Femur (tissue), 1 donor: ENCODE results near the gene TPO.
"Not testable (repeated sequence)": the region's sequence is repeated elsewhere in the genome, so short reads cannot be mapped to it uniquely, and the experiment has no call there.

Experiments used
- DNase-seq: peaks from one replicate; pipeline ENCODE4 v3.0.0-alpha.2; 2017

The TPO gene

DNA sequence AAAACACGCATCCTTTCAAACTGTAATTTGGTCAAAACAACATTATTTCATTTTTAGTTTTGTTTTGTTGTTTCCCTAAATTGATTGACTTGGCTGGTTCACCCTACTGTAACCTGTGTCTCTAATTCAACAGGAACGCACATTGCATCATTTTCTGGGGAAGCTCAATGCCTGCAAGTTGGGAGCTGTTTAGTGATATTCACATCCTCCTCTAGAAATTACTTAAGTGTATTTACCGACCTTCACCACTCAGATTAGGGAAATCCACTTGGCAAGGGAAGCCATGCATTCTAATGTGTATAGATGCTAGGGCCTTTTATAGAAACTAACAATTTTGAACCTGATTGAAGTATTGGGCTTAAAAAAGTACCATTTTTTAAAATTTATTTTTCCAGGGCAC, 7.3 kb upstream of the TPO start:
- no peak for DNase-seq

- no peak for DNase-seq
These were observed 6.8 kb upstream of the TPO start for GRCh38 chr2:1406434-1406833.

DNA sequence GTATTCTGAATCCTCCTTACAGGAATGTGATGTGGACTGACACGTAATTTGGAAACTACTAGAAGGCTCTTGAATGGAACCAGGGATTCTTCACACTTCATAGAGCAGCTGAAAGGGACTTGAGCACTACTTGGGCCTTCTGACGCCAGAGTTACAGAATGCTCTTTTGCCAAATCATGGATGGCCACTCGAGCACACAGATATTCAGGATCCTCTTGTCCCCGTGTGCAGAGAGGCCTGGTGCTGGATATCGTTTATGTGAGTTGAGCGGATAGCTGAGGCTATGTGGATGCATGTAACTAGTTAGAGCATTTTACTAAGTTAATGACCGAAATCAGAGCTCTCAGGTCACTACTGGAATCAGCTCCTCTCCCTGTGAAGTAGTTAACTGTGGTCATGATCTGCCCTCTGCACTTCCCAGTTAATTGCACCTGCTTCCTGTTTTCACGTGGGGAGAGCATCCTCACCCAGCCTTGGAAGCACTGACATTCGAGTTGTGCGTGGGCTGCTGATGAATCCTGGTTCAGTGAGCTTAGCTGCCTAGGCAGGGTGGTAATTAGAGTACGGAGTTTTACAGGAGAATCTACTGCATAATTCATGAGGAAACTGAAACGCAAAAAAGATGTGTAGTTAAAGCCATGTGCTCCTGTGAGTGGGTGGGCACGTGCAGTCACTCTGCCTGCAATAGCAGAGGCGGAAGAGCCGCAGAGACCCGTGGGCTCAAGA, 5.2 kb upstream of the TPO start:
- DNase-seq, result no peak

- DNase-seq, result no peak
These were observed 858 bp downstream of the TPO start for GRCh38 chr2:1414121-1414520.

- not testable (repeated sequence) for DNase-seq
These were observed 1.6 kb downstream of the TPO start for GRCh38 chr2:1414901-1415300.

DNA sequence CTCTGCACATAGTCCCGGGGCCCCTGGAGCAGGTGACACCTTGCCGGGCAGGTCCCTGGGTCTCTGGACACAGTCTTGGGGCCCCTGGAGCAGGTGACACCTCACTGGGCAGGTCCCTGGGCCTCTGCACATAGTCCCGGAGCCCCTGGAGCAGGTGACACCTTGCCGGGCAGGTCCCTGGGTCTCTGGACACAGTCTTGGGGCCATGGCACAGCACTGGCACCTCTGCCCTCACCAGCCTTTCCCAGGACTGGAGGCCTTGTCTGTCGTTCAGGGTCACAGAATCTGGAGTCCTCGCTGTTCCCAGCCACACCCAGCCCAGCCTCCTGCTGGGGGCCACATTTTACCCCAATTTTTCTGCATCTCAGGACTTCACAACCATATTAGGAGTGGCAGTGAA, 2.2 kb downstream of the TPO start:
- no peak for DNase-seq

DNA sequence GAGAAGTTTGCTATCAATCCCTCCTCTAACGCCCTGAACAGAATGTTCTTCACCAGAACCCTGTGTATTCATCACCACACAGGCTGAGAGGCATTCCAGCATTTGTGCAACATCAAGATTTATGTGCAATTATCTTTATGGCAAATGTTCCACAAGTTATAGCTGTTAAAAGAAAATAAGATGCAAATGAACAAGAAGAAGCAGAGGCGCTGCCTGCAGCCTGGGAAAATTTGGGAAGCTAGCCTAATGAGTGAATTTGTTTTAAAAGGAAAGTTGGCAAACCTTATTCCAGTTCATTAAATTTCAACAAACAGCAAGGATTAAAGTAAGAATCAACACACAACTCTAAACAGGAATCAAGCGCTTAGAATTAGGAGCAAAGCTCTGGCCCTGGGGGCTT, 5.3 kb downstream of the TPO start:
- DNase-seq, result no peak

DNA sequence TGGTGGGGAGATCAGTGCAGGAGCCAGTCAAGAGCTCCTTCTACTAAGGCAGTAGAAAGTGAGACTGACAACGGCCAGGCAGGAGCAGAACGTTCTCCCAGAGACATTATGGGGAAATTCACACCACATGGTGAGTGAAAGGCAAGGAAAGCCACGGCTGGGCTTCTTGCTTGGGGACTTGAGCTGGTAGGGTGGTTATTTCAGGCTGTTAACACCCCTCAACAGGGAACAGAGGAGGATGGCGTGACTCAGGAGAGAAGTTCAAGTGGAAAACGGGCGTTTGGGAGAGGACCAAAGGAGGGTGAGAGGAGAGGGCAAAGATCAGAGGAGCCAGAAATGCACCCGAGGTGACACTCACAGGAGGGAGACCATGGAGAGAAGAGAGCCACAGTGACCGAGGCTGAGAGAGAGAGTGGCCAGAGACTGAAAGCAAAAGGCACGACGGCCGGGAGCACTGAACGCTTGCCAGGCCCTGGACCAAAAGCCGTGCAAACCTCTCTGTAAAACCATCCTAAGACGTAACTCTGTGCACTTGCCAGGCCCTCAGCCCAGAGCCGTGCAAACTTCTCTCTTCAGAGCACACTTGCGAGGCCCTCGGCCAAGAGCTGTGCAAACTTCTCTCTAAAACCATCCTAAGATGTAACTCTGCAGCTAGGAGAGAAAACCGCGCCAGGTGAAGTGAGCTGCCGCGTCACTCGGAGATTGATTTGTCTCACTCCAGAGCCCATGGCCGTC, 7.7 kb downstream of the TPO start:
- no peak for DNase-seq

- no peak for DNase-seq
These were observed 8.5 kb downstream of the TPO start for GRCh38 chr2:1421731-1422130.

GRCh38 chr2:1422131-1422530, 8.9 kb downstream of the TPO start:
- DNase-seq, result no peak

GRCh38 chr2:1422716-1423285, 9.5 kb downstream of the TPO start:
- DNase-seq, result no peak

DNA sequence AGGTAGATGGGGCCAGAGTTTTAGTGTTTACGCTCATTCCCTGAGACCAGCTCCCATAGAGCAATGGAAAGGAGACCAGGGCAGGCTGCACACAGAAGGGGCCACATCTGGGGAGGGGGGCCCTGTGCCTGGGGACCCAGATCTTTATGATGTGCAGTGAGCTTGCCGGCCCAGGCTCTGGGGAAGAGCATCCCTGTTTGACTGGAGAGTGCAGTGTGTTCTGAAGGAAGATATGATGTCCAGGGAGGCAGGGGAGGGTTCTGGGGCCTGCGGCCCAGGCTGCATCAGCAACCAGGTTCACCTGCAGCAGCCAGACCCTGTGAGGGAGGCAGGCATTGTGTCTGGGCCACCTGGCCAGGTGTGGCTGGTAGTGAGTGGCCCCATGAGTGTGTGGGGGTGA, 13.8 kb downstream of the TPO start:
- DNase-seq, result no peak

GRCh38 chr2:1429895-1430294, 16.6 kb downstream of the TPO start:
- no peak for DNase-seq

- no peak for DNase-seq
These were observed 17.2 kb downstream of the TPO start for GRCh38 chr2:1430491-1430890.

- no peak for DNase-seq
These were observed 18.7 kb downstream of the TPO start for GRCh38 chr2:1431886-1432400.

DNA sequence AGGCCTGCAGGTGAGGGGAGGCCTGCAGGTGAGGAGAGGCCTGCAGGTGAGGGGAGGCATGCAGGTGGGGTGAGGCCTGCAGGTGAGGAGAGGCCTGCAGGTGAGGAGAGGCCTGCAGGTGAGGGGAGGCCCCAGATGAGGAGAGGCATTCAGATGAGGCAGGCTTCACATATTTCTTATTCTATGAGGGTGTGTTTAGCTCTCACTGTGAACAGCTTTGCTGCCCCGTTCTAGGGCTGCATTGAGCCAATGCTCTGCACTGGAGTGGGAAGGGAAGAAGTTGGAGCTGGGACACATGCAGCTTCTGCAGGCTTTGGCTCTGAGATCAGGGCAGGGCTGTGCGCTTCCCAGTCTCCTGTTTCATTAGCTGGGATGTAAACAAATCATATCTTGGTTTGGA, 19.5 kb downstream of the TPO start:
- no peak for DNase-seq

DNA sequence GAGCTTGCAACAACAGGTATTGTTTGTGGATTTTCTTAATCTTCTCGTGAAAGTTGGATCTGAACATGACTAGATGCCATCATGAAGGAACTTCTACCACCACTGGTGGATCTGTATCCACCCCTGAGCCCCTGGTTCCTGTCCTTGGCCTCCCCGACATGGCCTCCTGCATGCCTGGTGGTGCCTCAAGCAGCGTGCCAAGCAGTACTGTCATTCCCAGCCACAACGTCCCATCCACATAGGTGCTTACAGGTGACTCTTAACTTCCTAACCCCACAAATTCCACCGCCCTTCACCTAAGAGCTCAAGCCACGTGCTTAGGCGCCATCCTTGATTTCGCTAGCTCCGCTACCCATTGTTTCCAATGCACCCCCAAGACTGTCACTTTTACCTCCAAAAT, 23.1 kb downstream of the TPO start:
- DNase-seq, result no peak

DNA sequence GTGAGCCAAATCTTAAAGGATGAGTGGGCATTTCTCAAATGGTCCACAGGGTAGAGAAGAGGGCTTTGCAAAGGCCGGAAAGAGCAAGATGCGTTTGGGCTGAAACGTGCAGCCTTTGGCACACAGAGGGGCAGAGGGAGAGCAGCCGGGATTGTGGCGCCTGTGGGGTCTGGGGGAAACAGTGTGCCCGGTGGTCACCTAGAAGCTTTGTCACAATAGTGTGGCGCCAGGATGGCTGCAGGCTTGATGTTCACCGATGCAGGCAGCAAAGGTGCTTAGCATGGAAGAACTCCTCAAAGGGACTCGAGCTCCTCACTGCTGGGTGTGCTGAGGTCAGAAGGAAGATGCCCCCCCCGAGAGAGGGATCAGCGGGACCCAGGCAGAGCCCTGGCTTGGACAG, 23.8 kb downstream of the TPO start:
- no peak for DNase-seq

DNA sequence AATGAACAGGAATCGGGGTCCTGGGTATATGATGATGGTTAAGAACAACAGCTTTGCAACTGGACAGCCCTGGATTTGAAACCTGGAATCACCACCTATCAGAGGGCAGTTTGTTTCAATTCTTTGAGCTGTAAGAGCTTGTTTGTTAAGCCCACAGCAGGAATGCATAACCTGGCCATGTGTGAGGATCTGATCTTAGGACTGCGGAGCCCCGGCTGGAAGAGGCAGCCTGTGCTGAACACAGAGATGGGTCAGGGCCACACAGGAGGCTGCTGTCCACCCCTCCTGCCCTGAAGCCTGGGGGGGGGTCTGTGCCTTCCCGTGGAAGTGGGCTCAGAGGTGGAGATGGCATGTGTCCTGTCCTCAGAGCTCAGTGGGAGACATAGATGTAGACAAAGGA, 24.3 kb downstream of the TPO start:
- DNase-seq, result no peak

DNA sequence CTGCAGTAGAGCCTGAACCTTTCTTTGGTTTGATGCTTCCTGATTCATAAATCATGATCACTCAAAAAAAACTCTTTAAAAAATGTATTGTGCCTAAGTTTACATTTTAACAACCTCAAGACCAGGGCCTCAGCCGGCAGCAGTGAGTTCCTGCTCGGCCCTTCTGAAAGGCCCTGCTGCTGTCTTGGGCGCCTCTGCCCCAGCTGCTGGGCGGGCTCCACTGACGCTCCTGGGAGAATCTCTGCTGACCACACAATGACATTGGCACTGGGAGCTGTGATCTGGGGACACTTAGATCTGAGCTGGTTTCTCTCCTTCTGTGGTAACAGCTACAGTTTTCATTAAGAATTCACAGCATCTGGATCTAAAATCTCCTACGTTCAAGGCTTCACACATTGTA, 25.7 kb downstream of the TPO start:
- DNase-seq, result no peak

- no peak for DNase-seq
These were observed 27.3 kb downstream of the TPO start for GRCh38 chr2:1440581-1440980.

DNA sequence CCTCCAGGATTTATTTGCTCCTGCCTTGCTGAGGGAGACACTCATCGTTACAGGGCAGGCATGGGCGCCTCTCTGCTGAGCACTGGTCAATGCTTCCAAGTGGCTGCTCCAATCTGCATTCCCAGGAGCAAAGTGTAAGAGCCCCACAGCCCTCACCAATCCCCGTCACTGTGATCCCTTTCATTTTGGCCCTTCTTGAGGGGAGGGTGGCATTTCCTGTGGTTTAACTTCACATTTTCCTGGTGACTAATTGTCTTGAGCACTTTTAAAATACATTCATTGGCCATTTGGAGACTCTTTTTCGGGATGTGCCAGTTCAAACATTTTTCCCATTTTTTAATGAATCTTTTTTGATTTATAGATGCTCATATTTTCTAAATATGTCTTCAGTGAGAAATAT, 33.0 kb downstream of the TPO start:
- no peak for DNase-seq

GRCh38 chr2:1448009-1448408, 34.7 kb downstream of the TPO start:
- no peak for DNase-seq

GRCh38 chr2:1450915-1451314, 37.7 kb downstream of the TPO start:
- DNase-seq, result no peak
